HCEC 1CT (cell line): Measurements from ENCODE around the gene DAB1.
"Not testable (repeated sequence)": the region's sequence is repeated elsewhere in the genome, so short reads cannot be mapped to it uniquely, and the experiment has no call there.

ENCODE experiments used
- DNase-seq: peaks from one replicate; pipeline ENCODE4 v3.0.0-alpha.2; 2017

The DAB1 gene

DNA sequence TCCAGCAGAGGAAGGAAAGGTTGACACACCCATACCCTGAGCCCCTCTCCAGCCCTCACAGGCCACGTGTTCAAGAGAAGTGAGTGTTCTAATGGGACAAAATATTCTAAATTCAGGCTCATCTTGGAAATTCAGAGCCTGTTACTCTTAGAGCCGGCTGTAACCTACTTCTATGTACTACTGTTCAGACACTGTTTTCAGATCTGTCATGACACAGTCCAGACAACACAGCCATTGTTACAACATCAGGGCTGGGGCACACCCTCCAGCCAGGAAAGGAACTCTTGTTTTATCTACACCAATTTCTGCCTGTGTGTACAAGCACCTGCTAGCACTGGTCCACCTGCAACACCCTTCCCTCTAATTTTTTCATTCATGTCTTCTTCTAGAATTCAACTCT lies 312.7 kb downstream of the DAB1 start:
- no peak for DNase-seq

DNA sequence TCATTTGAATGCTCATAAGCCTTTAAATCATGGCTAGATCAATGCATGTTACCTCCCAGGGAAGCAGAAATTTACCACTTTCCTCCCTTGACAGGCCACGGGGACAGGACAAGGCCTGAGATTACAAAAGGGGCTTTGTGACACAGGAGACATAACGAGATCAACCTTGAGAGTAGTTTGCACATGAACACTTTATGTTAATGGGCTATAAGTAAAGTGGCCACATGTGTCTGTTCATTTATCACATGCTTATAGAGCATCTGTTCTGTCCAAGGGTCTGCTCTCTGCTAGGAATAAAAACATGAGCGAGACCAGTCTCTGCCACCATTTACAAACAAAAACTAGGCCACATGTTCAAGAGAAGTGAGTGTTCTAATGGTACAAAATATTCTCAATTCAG lies 314.0 kb downstream of the DAB1 start:
- no peak for DNase-seq

DNA sequence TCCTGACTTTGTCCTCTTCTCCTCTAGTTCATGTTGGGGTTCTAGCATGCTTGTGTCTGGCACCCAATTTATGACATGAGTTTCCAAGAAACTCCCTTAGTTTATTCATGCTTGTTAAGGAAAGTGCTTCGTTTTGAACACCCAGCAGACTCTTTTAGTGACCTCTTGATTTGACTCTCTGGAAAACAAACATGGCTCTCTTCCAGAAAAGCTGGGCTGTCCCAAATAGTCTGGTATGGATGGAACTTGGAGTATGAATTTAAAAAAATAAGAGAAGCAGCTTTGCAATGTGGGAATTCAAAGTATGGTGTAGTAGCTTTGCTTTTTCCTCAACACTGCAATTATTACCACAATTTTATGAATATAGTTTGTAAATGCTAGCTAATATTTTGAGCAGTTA lies 314.6 kb downstream of the DAB1 start:
- DNase-seq: no peak

DNA sequence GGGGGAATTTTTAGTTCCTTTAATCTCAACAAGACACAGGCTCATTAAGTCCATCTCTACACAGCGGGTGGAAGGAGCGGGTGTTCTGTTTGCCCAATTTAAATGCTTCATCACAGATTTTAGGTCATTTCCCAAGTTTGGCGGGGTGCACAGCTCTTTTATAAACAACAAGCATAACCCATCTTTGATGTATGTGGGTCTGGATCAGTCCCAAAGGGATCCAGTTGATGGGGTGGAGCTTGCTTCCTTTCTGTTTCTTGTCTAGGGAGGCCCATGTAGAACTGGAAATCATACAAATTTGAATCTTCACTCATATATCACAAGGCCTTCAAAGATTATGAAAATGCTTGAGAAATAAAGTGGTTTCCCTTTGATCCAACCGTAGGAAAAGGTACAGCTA lies 317.6 kb downstream of the DAB1 start:
- no peak for DNase-seq

DNA sequence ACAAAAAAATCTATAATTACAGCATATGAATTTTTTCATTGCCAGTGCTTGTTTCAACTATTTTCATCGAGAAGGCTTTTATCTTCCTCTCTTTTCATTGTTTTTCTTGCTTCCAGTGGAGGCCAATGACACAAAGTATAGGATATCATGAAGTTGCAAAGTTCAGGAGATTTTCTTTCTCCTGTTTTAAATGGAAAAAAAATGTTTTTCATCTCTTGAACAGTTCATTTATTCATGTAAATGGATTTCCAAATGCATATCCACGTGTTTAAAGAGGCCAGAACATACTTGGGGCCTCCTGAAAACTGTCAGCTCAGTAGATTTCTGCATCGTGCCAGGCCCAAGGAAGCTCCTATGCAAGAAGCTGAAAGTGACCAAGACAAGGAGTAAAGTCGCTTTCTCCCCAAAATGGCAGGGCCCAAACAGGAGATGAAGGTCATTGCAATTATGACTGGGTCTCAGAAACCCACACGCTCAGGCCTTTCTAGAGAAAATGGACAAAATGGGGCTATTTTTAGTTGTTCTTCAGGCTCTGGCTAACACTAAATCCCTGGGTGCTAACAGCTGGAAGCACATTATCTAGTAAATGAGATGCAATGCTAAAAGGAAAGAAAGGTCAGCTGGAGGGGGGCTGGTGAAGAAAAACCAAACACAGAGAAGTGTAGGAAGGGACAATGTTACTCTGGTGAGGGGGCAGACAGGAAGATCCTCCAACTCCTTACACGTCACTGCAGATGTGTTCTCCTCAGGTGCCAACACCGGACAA lies 321.1 kb downstream of the DAB1 start:
- no peak for DNase-seq

DNA sequence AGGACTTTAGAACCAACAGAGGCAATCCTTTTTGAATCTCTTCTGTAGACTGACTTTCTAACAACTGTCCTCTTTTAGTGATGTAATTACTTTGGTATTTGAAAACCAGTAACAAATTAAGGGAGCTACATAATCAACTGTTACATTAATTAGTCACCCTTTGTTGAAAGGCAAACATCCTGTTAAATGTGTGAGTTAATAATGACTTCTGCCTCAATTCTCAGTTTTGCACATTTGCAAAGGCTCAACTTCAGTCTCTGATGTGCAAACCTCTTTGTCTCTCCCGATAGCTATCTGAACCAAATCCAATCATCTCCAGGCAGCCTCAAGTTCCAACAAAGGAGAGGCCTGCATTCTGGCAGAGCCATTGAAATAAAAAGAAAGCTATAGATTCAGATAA lies 322.7 kb downstream of the DAB1 start:
- no peak for DNase-seq

DNA sequence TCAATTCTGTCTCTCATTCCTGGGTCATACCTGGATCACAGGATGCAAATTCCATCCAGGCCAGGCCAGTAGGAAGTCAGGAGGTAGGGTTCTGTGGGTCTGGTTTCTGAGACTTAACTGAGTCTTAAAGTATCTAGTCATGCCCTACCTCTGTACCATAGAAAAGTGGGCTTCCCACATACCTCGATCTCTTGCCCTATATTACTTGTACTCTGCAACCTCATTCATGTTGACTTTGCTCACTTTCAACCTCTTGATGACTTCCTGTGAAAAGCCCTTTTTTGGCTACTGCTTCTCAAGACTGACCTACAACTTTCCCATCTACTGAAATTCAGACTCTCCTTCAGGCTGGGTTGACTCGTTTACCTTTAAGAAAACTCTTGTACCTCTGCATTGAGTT lies 329.1 kb downstream of the DAB1 start:
- no peak for DNase-seq

DNA sequence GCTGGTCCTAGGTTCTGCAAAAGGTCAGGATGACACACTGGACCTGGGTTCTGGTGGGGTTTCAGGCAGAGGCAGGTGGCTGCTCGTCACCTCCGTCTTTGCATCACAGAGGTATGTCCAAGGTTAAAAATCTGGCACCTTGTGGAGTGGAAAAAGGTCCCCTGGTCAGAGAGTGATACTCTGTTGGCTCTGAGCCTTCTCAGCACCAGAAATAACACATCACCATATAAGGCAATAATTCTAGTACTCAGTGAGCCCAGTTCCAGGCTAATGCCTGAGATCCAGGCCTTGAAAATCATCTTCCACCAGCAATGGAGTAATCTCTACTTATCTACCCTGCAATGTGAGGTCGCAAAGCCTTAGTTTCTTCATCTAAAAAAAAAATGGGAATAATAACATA lies 330.7 kb downstream of the DAB1 start:
- no peak for DNase-seq

DNA sequence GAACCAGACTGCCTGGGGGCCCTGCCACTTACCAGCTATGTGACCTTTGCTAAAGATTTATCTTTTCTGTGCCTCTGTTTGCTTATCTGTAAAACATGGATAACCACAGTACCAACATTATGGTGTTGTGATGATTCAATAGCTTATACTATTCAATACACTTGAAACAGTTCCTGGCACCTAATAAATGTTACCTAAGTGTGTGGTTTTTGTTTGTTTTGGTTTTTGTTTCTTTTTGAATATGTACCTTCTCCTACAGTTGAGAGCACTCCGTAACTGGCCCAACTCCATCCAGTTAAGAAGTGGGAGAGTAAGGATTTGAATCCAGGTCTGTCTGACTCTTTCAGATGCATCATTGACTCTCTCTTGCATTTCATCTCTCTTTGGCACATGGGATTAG lies 332.2 kb downstream of the DAB1 start:
- DNase-seq: no peak

DNA sequence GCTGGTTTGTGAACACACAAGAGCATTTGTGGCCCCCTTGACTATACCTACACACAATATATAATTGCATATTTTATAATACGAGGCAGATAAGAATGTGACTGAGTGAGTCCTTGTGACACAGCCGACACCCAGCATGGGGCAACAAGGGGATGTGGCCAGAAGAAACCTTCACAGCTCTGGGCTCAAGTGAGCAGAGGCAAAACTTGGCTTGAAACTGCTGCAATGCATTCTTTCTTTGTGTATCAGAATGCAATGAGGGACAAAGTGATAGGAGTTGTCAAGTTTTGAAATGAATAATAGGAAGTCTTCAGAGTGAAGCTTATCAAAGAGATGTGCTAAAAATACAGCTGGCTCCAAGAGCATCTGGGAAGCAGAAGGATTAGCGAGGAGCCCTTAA lies 334.0 kb downstream of the DAB1 start:
- no peak for DNase-seq

DNA sequence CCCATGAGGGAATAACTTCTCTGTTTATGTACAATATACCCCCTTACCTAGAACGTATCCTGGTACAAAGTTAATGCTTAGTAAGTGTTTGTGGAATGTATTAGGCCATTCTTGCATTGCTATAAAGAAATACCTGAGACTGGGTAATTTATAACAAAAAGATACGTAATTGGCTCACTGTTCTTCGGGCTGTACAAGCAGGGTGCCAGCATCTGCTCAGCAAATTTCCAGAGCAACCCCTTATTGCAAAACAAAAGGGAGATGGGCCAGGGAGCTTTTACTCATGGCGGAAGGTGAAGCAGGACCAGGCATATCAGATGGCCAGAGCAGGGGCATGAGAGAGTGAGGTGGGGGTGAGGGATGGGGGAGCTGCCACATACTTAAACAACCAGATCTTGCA lies 334.6 kb downstream of the DAB1 start:
- no peak for DNase-seq

DNA sequence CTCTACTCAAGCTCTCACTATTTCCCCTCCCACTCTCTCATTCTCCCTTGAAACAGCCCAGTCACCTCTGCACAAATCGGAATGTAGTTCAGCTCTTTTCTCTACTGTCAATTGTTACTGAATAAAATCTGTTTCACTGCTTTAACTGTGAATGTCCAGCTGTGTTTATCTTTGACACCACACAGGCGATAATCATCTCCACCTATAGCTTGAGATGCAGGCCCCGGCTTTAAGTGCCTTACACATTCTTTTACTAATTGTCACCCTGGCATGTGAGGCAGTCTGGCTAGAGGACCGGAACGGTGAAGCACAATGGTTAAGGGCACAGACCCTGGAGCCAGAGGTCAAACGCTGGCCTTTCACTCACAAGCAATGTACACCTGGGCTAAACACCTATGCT lies 335.2 kb downstream of the DAB1 start:
- DNase-seq: no peak

DNA sequence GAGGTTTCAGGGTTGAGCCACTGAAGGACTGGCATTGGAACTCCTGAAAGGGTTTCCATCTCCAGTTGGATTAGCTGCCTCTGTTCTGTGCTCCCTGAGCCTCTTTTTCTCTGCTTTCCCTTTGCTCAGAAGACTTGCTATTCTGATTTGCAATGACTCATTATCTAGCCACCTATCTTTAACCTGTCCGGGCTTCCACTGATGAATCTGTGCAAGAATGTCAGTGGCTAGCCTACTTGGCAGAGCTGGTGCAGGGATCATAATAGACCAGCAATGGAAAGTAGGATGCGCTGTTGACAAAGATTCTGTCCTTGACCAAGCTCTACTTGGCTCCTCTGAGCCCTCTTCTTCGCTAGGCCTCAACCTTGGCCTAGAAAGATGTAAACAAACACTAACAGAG lies 336.2 kb downstream of the DAB1 start:
- DNase-seq: not testable (repeated sequence)

DNA sequence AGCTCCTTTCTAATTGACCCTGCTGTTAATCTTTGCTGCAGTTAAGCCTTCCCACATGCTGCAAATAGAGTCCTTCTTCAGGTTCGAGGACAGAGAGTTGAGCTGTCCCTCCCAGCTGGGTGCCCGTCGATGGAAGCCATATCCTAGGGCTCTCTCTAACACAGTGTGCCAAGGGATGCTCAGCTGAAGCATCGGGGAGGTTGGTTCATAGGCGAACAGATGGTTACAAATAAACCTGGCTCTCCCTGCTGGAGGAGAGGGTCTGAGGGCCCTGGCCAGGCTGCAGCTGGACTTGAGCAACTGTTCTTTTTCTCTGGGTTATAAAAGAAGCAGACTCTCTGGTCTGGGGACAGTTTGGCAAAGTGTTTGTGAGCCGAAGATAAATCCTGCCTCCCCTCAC lies 337.7 kb downstream of the DAB1 start:
- DNase-seq: no peak

DNA sequence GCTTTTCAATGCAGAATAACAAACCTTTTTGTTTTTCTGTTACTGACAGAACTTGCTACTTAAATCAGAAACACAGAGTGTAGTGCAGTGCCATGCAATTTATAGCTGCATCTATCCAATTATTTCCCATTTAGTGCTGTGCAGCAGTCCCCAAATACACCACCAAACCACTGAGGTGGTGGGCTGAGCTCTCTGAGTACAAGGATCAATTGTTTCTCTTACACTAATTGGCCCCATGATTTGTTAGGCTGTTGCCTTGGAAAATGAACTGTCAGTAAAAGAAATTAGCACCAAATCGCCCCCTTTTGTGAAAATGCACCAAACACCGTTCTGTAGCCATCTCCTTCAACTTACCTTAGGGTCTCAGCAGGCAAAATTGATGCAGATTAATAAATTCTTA lies 339.2 kb downstream of the DAB1 start:
- DNase-seq: no peak

DNA sequence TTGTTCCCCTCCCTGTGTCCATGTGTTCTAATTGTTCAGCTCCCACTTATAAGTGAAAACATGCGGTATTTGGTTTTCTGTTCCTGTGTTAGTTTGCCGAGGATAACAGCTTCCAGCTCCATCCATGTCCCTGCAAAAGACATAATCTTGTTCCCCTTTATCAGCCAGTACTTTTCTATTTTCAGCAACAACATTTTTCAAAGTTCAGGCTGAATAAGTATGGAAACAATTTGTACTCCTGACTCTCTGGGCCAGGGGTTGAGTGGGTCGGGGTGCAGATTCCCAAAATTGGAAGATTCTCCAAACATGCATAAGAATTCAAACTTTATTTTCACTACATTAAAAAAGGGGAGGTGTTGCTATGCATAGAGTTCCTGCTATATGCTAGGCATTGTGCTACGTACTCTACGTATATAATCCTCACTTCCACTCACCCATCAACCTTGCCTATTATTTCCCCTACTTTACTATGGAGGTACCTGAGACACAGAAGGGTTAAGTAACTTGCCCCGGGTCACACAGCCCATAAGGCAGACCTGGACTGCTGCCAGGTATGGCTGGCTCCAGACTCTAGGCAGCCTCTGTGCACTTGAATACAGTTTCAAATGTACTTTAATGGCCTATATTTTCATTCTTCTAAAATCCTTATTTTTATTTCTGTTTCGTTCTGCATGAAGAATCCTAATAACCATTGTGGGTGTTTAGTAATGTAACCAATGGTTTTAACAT lies 341.0 kb downstream of the DAB1 start:
- DNase-seq: no peak

DNA sequence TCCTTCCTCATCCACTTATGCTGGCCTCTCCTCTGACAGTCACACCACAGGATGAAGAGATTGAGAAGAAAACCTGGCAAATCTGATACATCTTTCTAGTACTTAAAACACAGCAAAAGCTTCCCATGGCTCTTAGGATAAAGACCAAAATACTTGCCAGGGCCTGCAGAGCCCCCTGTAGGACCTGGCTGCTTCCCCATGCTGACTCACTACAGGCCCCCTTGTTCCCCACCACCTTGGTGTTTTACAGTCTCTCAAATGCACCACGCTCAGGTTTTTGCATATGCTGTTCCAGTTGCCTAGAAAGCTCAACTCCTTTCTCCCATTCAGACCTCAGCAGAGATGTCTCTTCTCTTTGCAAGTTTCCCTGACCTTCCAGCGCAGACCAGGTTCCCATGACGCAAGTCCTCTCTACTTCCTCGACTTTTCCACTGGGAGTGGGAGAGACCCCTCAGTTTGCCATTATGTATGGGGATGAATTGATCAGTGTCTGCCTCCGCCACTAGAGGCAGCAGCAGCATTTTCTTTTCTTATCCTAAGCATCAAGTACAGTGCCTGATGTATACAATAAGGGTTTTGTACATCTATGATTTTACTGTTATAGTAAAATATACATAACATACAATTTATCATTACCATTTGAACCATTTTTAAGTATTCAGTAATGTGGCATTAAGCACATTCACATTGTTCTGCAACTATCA lies 344.3 kb downstream of the DAB1 start:
- no peak for DNase-seq

DNA sequence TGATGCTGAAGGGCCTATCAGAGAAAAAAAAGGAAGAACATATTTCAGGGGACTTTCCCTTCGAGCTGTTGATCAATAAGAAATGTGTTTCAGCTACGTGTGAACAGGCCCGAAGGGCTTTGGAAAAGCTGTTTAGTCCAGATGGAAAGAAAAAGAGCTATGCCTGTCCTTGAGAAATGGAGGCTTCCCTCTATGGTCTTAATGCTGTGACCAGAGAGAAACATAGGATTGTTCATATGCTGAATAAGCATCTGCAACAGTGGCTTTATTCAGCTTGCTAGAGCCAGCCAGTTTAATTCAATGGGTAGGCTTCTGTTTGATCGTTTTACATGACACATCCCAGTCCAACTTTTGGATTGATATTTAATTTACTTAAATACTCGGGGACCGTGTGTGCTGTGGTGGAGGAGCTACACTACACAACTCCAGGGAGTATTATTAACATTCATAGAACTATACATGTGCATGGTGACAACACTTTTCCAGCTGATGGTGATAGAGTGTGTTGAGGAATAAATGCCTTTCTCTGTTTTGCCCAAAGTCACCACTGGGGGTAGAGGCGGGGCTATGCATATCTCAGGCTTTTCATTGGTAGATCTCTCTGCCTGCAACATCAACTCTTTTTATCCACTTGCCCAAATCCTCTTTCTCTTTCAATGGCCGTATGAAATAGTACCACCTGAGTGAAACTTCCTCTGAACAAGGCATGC lies 351.3 kb downstream of the DAB1 start:
- DNase-seq: no peak

DNA sequence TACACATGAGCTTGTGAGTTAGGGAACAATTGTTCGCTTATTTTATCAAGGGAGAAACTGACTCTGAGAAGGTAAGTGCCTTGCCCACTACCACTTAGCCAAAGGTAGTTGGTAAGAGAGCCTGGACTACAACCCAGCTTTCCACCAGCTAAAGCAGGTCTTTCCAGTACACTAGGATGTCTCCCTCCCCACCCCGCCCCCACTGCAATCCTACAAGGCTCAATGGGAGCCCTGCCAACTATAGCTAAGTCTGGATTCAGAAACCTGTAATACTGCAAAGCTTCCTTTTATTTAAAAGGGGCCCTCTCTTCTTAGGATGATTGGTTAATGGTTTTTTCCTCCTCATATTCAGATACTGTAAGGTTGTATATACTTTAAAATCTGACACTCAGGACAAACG lies 356.0 kb downstream of the DAB1 start:
- DNase-seq: no peak

DNA sequence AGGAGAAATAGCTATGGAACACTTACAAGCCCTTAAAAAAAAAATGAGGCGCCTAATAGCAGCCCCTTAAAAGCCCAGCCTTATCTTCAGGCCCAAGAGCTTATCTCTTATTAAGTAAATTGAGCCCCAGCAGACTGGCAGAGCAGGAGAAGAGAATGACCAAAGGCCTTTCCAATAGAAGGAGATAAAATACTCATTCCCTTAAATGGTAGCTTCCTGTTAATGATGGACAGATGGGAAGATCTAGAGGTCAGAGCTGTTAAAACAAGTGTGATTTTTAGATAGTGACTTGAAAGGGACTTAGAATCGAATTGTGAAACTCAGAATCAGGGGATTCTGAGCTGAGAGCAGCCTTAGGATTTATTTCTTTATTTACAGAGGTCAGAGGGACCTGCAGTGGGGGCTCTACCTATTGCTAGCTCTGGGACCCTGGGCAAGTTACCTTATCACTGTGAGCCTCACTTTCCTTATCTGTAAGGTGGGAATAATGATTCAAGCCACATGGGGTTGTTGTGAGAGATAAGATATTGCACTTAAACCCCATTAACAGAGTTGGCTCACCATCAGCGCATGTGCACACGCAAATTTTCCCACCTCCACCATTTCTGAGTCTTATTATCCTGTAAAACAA lies 356.8 kb downstream of the DAB1 start:
- no peak for DNase-seq

DNA sequence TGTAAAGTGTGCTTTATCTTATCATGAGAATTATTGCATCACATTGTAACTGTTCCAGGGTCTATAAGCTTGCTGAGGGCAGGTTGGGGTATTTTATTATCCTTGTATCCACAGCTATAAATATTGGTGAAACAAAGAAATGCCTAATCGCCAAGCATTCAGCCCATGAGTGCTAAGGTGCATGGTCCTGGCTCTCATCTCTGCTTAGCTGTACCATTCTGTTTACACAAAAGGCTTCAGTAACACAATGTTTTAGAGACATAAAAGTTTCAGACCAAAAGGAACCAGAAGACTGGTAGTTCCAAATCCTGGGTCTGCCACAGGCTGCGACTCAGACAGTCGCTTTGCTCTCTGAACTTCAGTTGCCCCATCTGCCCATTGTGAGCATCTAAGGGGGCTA lies 358.4 kb downstream of the DAB1 start:
- DNase-seq: no peak

DNA sequence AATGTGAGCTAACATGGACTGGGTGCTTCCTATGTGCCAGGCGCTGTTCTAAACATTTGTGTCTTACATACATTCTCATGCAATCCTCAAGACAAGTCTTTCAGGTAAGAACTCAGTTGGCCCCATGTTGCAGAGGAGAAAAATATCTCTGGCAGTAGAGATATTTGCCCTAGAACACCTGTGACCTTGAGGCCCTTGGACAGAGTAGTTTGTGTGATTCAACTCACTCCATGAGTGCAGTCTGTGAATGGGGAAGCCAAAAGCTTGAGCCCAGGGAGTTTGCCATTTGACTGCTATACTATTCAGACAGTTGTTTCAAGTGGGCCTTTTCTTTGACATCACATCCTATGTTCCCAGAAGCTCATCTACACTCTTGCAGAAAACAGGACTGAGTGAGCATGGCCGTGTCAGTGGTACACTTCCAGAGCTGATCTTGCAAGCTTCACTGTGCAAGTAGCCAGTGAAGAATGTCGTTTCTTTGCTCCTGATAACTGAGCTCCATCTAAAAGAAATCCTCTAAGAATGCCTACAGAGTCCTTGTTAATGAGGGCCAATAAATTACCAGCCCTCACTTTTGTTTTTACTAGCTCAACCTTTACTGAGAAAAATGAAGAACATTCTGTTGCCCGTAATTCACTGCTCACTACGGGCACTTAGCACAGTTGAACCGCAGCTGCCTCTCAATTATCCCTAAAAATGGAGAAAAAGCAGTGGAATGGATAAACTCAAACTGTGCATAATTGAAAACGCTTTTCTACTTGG lies 359.3 kb downstream of the DAB1 start:
- DNase-seq: no peak
